AG04449 (cell line): Measurements from ENCODE around the gene FIG4.

Experiments used
- CTCF ChIA-PET: fragments of 350-600 bp; formaldehyde crosslinking; extraction: SDS; loops from one replicate; lab custom pipeline; 2021; ENCODE audit warnings: antibody characterized with exemption; lab: Yijun Ruan, JAX
- POLR2A ChIA-PET: fragments of 400-600, 350-600 bp; formaldehyde crosslinking; extraction: SDS; loops from one replicate; lab custom pipeline; 2020; ENCODE audit warnings: antibody characterized with exemption, inconsistent platforms; lab: Yijun Ruan, JAX
- DNase-seq: peaks from one replicate; pipeline ENCODE4 v3.0.0-alpha.2; 2010; ENCODE audit warnings: low read depth, low spot score
- H3K4me3 ChIP-seq: 2 replicates; pipeline ENCODE4 v1.5.1; 2011; ENCODE audit warnings: low read depth, mild to moderate bottlenecking, control low read depth, low read length
- TF ChIP-seq, protein P1 (sequence below): IDR thresholded peaks from one replicate; pipeline ENCODE4 v1.5.1; 2011; ENCODE audit warnings: mild to moderate bottlenecking, moderate library complexity, low read length, control low read depth, inconsistent platforms; ENCODE audit not compliant: insufficient read depth; ENCODE audit errors: missing control alignments

The FIG4 gene

DNA sequence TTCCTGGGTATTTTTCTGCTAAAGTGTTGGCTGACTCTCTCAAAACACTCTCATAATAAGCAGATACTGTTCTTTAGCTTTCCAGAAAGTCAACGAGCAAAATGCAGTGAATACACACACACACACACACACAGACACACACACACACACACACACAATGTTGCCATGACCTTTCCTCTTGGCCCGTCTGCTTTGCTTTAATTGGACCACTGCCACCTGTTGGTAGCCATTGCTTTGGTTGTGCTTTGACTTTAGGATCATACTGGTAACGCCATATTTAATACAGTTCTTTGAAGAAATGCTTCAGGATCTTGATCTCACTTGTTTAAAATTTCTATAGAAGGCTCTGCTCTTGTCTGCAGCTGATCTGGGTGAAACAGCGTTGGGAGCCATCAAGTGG lies 4.4 kb downstream of the FIG4 start:
- no peak for DNase-seq
- ChIA-PET POLR2A (interaction anchor here (0.9 kb wide), 1 partner anchor 345 kb away, joined by 3 read pairs; no protein-coding TSS in a partner anchor), CTCF (interaction anchor here (0.9 to 17.1 kb wide), 3 partner anchors 9 to 345 kb away, joined by 3 to 551 read pairs (median 3); no protein-coding TSS in a partner anchor)
- no peak overlapping the region for H3K4me3 ChIP-seq
- TF ChIP-seq, protein P1, sequence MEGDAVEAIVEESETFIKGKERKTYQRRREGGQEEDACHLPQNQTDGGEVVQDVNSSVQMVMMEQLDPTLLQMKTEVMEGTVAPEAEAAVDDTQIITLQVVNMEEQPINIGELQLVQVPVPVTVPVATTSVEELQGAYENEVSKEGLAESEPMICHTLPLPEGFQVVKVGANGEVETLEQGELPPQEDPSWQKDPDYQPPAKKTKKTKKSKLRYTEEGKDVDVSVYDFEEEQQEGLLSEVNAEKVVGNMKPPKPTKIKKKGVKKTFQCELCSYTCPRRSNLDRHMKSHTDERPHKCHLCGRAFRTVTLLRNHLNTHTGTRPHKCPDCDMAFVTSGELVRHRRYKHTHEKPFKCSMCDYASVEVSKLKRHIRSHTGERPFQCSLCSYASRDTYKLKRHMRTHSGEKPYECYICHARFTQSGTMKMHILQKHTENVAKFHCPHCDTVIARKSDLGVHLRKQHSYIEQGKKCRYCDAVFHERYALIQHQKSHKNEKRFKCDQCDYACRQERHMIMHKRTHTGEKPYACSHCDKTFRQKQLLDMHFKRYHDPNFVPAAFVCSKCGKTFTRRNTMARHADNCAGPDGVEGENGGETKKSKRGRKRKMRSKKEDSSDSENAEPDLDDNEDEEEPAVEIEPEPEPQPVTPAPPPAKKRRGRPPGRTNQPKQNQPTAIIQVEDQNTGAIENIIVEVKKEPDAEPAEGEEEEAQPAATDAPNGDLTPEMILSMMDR: no peak

DNA sequence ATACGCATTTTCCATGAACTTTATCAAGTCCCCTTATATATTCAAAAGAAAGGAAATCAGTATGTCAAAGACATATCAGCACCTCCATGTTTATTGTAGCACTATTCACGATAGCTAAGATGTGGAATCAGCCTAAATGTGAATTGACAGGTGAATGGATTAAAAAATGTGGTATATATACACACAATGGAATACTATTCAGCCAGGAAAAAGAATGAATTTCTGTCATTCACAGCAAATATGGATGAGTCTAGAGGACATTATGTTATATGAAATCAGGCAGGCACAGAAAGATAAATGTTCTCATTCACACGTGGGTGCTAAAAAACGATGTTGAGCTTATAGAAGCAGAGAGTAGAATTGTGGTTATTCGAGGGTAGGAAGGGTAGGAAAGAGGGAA lies 5.3 kb downstream of the FIG4 start:
- TF ChIP-seq, protein P1: no peak
- no peak overlapping the region for H3K4me3 ChIP-seq
- DNase-seq: no peak
- ChIA-PET CTCF (interaction anchor here (1.0 to 17.1 kb wide), 5 partner anchors 9 to 357 kb away, joined by 3 to 551 read pairs (median 4); no protein-coding TSS in a partner anchor), POLR2A (interaction anchor here (0.9 kb wide), 1 partner anchor 344 kb away, joined by 3 read pairs; no protein-coding TSS in a partner anchor)

DNA sequence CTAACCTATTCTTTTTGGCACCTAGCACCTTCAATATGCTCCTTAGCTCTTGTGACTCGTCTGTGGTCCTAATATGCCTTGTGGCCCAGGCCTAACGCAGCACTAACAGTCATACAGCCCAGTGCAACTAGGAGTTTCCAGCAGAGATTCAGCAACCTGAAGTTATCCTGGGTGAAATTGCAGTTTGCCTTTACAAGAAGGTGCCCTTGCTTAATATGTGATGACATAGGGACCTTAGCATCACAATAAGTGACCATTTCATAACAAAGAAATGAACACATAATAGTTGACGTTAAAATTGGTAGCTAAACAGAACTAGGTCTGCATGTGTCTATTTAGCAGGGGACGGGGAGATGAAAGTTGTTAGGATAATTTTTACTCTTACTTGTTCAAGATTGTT lies 10.1 kb downstream of the FIG4 start:
- TF ChIP-seq, protein P1: no peak
- ChIA-PET POLR2A (no interaction called here), CTCF (interaction anchor here (0.6 to 17.1 kb wide), 10 partner anchors 8 to 692 kb away, joined by 3 to 551 read pairs (median 4); partner anchors contain the start of genes AK9 and FIG4)
- no peak for DNase-seq
- no peak overlapping the region for H3K4me3 ChIP-seq

DNA sequence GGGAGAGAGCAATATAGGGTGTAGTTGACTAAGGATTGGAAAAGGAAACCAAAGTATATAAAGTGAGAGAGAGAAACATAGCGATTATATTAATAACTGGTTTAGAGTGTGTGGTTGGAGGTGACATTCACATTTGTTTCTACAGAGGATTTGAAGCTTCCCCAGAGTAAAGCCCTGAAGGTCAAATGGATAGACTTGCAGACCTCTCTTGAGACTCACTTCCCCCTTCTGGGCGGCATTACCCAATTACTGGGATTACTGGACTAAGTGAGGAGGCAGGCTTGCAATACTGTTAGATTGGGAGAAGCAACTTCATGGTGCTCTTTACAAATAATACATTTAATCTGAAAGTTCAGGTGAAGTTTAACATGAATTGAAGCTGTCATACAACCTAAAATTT lies 10.7 kb downstream of the FIG4 start:
- H3K4me3 ChIP-seq: no peak overlapping the region
- ChIA-PET POLR2A (no interaction called here), CTCF (interaction anchor here (1.0 to 17.1 kb wide), 10 partner anchors 9 to 692 kb away, joined by 3 to 551 read pairs (median 5); partner anchors contain the start of genes AK9 and FIG4)
- TF ChIP-seq, protein P1: no peak
- no peak for DNase-seq

DNA sequence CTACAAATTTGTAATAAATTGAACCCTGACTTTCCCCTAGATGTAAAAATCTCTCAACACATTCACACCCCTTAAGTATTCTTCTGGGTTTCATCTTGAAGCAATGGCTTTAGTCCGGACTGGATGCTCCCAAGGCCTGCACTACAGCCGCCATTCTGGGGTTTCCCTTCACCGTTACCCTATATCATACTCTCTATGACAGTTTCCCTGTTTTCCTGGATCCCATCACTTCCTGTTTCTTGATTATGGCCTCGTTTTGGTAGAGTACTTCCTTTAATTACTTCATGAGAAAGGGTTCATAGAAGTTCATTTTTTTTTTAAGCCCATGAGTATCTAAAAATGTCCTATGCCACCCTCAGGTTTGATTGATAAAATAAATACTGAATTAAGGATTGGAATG lies 11.7 kb downstream of the FIG4 start:
- no peak for DNase-seq
- no peak overlapping the region for H3K4me3 ChIP-seq
- ChIA-PET CTCF (interaction anchor here (1.0 to 17.1 kb wide), 8 partner anchors 14 to 687 kb away, joined by 3 to 551 read pairs (median 20); no protein-coding TSS in a partner anchor), POLR2A (no interaction called here)
- TF ChIP-seq, protein P1: no peak

DNA sequence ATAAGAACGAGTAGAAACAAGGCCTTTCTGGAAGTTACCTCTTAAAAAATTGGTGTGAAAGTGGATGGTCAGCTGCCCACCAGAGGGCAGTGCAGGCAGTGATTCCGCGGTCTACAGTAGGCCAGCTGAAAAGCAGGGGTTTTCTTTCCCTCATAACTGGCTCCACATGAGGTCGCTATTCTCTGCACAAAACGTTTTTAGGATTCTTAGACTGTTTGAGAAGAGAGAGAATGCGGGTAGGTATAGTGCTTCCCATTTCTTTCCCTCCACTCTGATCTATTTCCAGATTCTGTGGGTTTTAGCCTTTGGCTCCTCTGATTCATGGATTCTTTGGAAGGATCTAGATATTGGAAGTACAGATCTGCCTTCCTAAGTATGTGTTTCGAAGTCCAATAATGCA lies 14.2 kb downstream of the FIG4 start:
- CTCF ChIA-PET: interaction anchor here (0.7 to 17.1 kb wide), 20 partner anchors 8 to 685 kb away, joined by 3 to 551 read pairs (median 5); partner anchors contain the start of genes AK9 and FIG4
- TF ChIP-seq, protein P1: peak; percentile 92
- POLR2A ChIA-PET: no interaction called here
- H3K4me3 ChIP-seq: no peak overlapping the region
- peak; percentile 60 for DNase-seq
